VCaP (cell line): ENCODE measurements around the gene FXYD7.

Experiments
- H3K27ac ChIP-seq: fragments of 450-650 bp; 2 replicates; pipeline ENCODE4 v1.5.1; 2017
- CTCF ChIP-seq: fragments of 450-650 bp; conservative IDR thresholded peaks from 2 replicates; pipeline ENCODE4 v1.5.1; 2017; ENCODE audit warnings: mild to moderate bottlenecking, moderate library complexity

FXYD7 gene

GRCh38 chr19:35132254-35132653 lies 10.8 kb upstream of the FXYD7 start:
- no peak for TF ChIP-seq CTCF
- H3K27ac ChIP-seq = no peak overlapping the region

- no peak for TF ChIP-seq CTCF
- H3K27ac ChIP-seq = no peak overlapping the region
These were observed 9.2 kb upstream of the FXYD7 start for GRCh38 chr19:35133826-35134225.

GRCh38 chr19:35134601-35135242 lies 8.3 kb upstream of the FXYD7 start, which contains the start of gene LGI4:
Gene LGI4, minus strand, starts transcription at chr19:35135059. Its CDS starts 379 bp downstream, at chr19:35134680.
- no peak for TF ChIP-seq CTCF

GRCh38 chr19:35135389-35135909 lies 7.6 kb upstream of the FXYD7 start:
- peak; percentile 96 for TF ChIP-seq CTCF

More at GRCh38 chr19:35134601-35135242, 8.3 kb upstream of the FXYD7 start, which contains the start of gene LGI4:
- no peak within 1 kb of the TSS for H3K27ac ChIP-seq

GRCh38 chr19:35136231-35136630 lies 6.8 kb upstream of the FXYD7 start:
- TF ChIP-seq CTCF = no peak
- no peak overlapping the region for H3K27ac ChIP-seq

More at GRCh38 chr19:35135389-35135909, 7.6 kb upstream of the FXYD7 start:
- no peak overlapping the region for H3K27ac ChIP-seq

- no peak overlapping the region for H3K27ac ChIP-seq
- TF ChIP-seq CTCF = no peak
These were observed 5.9 kb upstream of the FXYD7 start for GRCh38 chr19:35136977-35137702.

- H3K27ac ChIP-seq = no peak within 1 kb of the TSS
- TF ChIP-seq CTCF = no peak
These were observed 4.7 kb upstream of the FXYD7 start, which contains the start of gene FXYD1 for GRCh38 chr19:35138305-35138892. Gene FXYD1, plus strand, starts transcription at chr19:35138824. Its CDS starts 1,256 bp downstream, at chr19:35140080.
